Stimulated activated CD4-positive, alpha-beta T cell treated with anti-CD3 and anti-CD28 coated beads, Interleukin-12 subunit alpha, Interleukin-12 subunit beta, amount 100 ng/mL, for 48 hours (primary cell): Measurements from ENCODE around the gene EIF4E.
"Not testable (repeated sequence)": the region's sequence is repeated elsewhere in the genome, so short reads cannot be mapped to it uniquely, and the experiment has no call there.

ENCODE experiments used
- DNase-seq, 3 donors: peaks; one replicate each; pipeline ENCODE4 v3.0.0-alpha.2; 2020; ENCODE audit warnings: low read depth in 2 of 3, low spot score in 1 of 3

The EIF4E gene

GRCh38 chr4:98932539-98932938 lies 3.6 kb upstream of the EIF4E start:
- no peak for DNase-seq

GRCh38 chr4:98930311-98930865 lies 1.5 kb upstream of the EIF4E start:
- no peak for DNase-seq

- DNase-seq: peak; percentile 31 to 58 (median 48)
Measured at GRCh38 chr4:98929341-98930267, 671 bp upstream of the EIF4E start.

- peak; percentile 60 to 69 (median 62) for DNase-seq
Measured at GRCh38 chr4:98928131-98928504, 815 bp downstream of the EIF4E start.

- not testable (repeated sequence) for DNase-seq
Measured at GRCh38 chr4:98926257-98926656, 2.7 kb downstream of the EIF4E start.

- no peak for DNase-seq
Measured at GRCh38 chr4:98921292-98921691, 7.6 kb downstream of the EIF4E start.

GRCh38 chr4:98919996-98920395 lies 8.9 kb downstream of the EIF4E start:
- no peak for DNase-seq

- not testable (repeated sequence) for DNase-seq
Measured at GRCh38 chr4:98910728-98911127, 18.2 kb downstream of the EIF4E start.

GRCh38 chr4:98909646-98910401 lies 19.1 kb downstream of the EIF4E start:
- no peak for DNase-seq

GRCh38 chr4:98908703-98909262 lies 20.1 kb downstream of the EIF4E start:
- no peak for DNase-seq

GRCh38 chr4:98908182-98908581 lies 20.8 kb downstream of the EIF4E start:
- DNase-seq: no peak

GRCh38 chr4:98905839-98906238 lies 23.1 kb downstream of the EIF4E start:
- DNase-seq: no peak

- no peak for DNase-seq
Measured at GRCh38 chr4:98905297-98905696, 23.6 kb downstream of the EIF4E start.

- no peak for DNase-seq
Measured at GRCh38 chr4:98903963-98904362, 25.0 kb downstream of the EIF4E start.

- DNase-seq: no peak
Measured at GRCh38 chr4:98903561-98903960, 25.4 kb downstream of the EIF4E start.

- no peak for DNase-seq
Measured at GRCh38 chr4:98899277-98899676, 29.7 kb downstream of the EIF4E start.

GRCh38 chr4:98891478-98892337 lies 37.2 kb downstream of the EIF4E start:
- no peak for DNase-seq

GRCh38 chr4:98890702-98891455 lies 38.1 kb downstream of the EIF4E start:
- DNase-seq: no peak

GRCh38 chr4:98887145-98887544 lies 41.8 kb downstream of the EIF4E start:
- DNase-seq: no peak

GRCh38 chr4:98886382-98886781 lies 42.6 kb downstream of the EIF4E start:
- DNase-seq: not testable (repeated sequence)
